Gastroesophageal sphincter (tissue), 4 donors: Measurements from ENCODE around the gene TFG. TPM values are rescaled to one million over a fixed set of nuclear protein-coding genes. Genes with fewer than 3 reads are reported as not detected.

ENCODE experiments used
- ATAC-seq: fragments of 150-250 bp; one replicate; pipeline ENCODE4 v1.9.1; 2016; ENCODE audit warnings: mild to moderate bottlenecking, moderate library complexity
- H3K27ac ChIP-seq, 4 donors: fragments of 200-600 bp; sonication (generic) in 3 of 4; 1 replicate in 3 of 4; 2 replicates in 1 of 4; pipeline ENCODE4 v1.5.1; 2016 to 2019
- H3K27me3 ChIP-seq: fragments of 200-600 bp; sonication (generic); one replicate; pipeline ENCODE4 v1.5.1; 2019
- H3K36me3 ChIP-seq, 2 donors: fragments of 200-600 bp; sonication (generic); one replicate each; pipeline ENCODE4 v1.5.1; 2019; ENCODE audit warnings: control low read depth in 1 of 2
- H3K4me1 ChIP-seq, 3 donors: fragments of 200-600 bp; sonication (generic); 1 replicate in 2 of 3; 2 replicates in 1 of 3; pipeline ENCODE4 v1.5.1; 2016 to 2019; ENCODE audit warnings: control low read depth in 2 of 3
- H3K4me3 ChIP-seq, 2 donors: fragments of 200-600 bp; sonication (generic); one replicate each; pipeline ENCODE4 v1.5.1; 2019; ENCODE audit warnings: mild to moderate bottlenecking in 1 of 2, moderate library complexity in 1 of 2
- H3K9me3 ChIP-seq, 3 donors: fragments of 200-600 bp; sonication (generic); one replicate each; pipeline ENCODE4 v1.5.1; 2017 to 2019; ENCODE audit warnings: control low read depth in 2 of 3
- EP300 ChIP-seq: sonication (generic); formaldehyde crosslinking; IDR thresholded peaks from one replicate; pipeline ENCODE4 v1.6.1; 2017; ENCODE audit warnings: antibody characterized with exemption, mild to moderate bottlenecking
- POLR2A ChIP-seq, 2 donors: fragments of 450-650 bp; IDR thresholded peaks; one replicate each; pipeline ENCODE4 v1.6.1; 2017; ENCODE audit warnings: antibody characterized with exemption in 2 of 2, mild to moderate bottlenecking in 2 of 2, moderate library complexity in 1 of 2
- POLR2AphosphoS5 ChIP-seq: sonication (generic); formaldehyde crosslinking; IDR thresholded peaks from one replicate; pipeline ENCODE4 v1.6.1; 2017; ENCODE audit warnings: antibody characterized with exemption
- WGBS, 2 donors: methylation state at CpG; one replicate each; pipeline ENCODE4 v1.1.5; 2018; ENCODE audit warnings: low coverage in 1 of 2; 5-methylcytosine and 5-hydroxymethylcytosine counted together
- total RNA-seq, 4 donors: library from RNA; depleted of rRNA; stranded (reverse); fragments of >200 nt; gene quantifications; one replicate each; pipeline ENCODE4 v1.1.0, GENCODE V29; 2016
- TF ChIP-seq, protein P1 (sequence below), 4 experiments: fragments of 200-600 bp in 2 of 4; fragments of 450-650 bp in 2 of 4; sonication (generic) in 1 of 4; IDR thresholded peaks; one replicate each; pipeline ENCODE4 v1.5.1; 2017 to 2019; ENCODE audit warnings: antibody characterized with exemption in 4 of 4, mild to moderate bottlenecking in 2 of 4, moderate library complexity in 2 of 4

Gene TFG
- total RNA-seq, 4 donors from 2014 or later = 61.9 to 72.7 (median 64.1) TPM

DNA sequence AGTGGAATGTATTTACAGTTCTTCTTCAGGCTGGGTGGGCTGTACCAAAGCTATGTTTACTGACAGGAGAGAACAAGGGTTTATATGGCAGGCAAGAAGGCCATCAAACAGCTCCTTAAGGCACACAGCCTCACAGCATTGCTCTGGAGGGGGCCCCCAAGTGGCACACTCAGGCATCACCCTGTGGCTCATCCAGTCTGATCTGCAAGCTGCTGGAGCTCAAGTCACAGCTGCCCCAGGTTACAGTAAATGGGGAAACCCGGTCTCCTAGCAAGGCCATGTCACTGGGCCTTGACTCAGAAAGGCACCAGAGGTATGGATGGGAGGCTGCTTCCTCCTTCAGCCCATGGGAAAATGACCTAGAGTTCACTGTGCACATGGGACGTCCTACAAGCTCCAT lies 67.5 kb downstream of the TFG start:
- ATAC-seq = no peak
- H3K27me3 ChIP-seq = no peaks in the 10 kb centered on the region
- peaks cover 0 to 63% of the 10 kb centered on the region in 2 donors for H3K36me3 ChIP-seq
- TF ChIP-seq EP300 = no peak
- TF ChIP-seq POLR2AphosphoS5 = no peak
- no peak for TF ChIP-seq POLR2A (IDR thresholded peaks at IDR 0.05)
- TF ChIP-seq, protein P1, sequence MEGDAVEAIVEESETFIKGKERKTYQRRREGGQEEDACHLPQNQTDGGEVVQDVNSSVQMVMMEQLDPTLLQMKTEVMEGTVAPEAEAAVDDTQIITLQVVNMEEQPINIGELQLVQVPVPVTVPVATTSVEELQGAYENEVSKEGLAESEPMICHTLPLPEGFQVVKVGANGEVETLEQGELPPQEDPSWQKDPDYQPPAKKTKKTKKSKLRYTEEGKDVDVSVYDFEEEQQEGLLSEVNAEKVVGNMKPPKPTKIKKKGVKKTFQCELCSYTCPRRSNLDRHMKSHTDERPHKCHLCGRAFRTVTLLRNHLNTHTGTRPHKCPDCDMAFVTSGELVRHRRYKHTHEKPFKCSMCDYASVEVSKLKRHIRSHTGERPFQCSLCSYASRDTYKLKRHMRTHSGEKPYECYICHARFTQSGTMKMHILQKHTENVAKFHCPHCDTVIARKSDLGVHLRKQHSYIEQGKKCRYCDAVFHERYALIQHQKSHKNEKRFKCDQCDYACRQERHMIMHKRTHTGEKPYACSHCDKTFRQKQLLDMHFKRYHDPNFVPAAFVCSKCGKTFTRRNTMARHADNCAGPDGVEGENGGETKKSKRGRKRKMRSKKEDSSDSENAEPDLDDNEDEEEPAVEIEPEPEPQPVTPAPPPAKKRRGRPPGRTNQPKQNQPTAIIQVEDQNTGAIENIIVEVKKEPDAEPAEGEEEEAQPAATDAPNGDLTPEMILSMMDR (IDR thresholded peaks at IDR 0.05) = no peak
- no peaks in the 10 kb centered on the region for H3K4me1 ChIP-seq
- H3K27ac ChIP-seq = no peak overlapping the region
- H3K9me3 ChIP-seq = no peaks in the 10 kb centered on the region
- WGBS, 2 donors = 56 to 89% methylated on average over 1 to 2 of the region's 2 CpGs
- no peak overlapping the region for H3K4me3 ChIP-seq

DNA sequence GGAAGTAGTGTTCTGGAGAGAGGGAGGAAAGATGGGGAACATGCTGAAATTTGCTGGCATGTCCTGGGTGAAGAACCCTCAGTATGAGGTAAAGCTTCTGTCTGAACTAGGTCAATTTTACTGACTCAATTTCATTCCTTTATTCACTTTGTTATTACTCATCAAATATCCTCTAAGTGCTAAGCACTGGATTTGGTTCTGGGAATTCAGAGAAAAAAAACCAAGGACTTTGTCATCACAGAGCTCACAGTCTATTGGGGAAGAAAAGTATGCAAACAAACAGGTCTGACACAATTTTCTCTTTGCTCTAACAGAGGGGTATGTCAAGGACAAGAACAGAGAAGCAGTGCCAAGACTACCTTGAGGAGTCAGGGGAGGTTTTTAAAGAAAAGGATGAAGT lies 68.0 kb downstream of the TFG start:
- no peak for ATAC-seq
- no peak overlapping the region for H3K27ac ChIP-seq
- H3K4me1 ChIP-seq = peaks cover 0 to 4% (median under 1%) of the 10 kb centered on the region in 3 donors
- TF ChIP-seq, protein P1 (IDR thresholded peaks at IDR 0.05) = no peak
- no peak for TF ChIP-seq POLR2A (IDR thresholded peaks at IDR 0.05)
- no peak for TF ChIP-seq EP300
- no peak for TF ChIP-seq POLR2AphosphoS5
- no peak overlapping the region for H3K4me3 ChIP-seq
- peaks cover 0 to 63% of the 10 kb centered on the region in 2 donors for H3K36me3 ChIP-seq
- H3K9me3 ChIP-seq = no peaks in the 10 kb centered on the region
- H3K27me3 ChIP-seq = no peaks in the 10 kb centered on the region

DNA sequence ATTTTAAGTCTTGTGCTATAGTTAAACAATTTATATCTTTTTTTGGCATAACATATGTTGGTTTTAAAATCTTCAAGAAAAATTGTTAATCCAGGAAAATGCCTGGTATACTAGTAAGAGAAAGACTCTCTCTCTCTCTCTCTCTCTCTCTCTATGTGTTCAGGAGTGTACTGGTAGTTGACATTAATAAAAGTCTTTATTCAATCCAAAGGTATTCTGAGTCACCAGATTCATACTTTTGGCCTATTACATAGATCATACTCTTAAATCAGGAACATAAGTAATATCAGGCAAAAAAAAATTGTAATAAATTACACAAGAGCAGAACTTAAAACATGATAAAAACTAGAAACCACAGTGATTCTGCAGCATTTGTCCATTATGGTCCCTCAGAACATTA lies 70.2 kb downstream of the TFG start:
- TF ChIP-seq EP300 (no peak), POLR2AphosphoS5 (no peak), POLR2A (IDR thresholded peaks at IDR 0.05) (no peak)
- TF ChIP-seq, protein P1 (IDR thresholded peaks at IDR 0.05) = no peak
- Histone ChIP-seq H3K4me1 (peaks cover 4 to 16% (median 6%) of the 10 kb centered on the region in 3 donors), H3K27ac (no peak overlapping the region), H3K4me3 (no peak overlapping the region), H3K9me3 (no peaks in the 10 kb centered on the region), H3K36me3 (peaks cover 0 to 49% of the 10 kb centered on the region in 2 donors), H3K27me3 (no peaks in the 10 kb centered on the region)
- no peak for ATAC-seq

DNA sequence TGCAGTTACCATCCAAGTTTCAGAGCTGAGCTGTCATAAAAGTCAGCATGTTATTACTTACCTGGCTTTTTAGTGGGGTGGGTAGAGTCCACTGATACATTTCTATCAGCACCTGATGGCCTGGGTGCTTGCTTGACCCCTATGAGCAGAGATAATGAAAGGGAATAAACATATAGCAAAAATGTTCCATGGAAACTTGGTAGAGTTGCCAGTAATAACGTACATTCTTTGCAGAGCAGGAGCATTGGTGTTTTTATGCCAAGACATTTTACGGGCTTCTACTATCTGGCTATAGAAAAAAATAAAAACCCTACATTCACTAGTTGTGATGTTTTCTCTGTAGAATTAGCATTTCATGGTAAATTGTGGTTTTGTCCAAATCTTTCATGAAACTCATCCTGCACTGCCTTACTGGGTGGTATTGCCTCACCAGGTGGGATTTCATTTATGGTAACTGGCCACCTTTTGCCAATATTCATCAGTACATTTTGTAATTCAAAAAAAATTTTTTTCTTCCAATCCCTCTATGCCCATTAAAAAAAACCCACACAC lies 70.9 kb downstream of the TFG start:
- Histone ChIP-seq H3K4me3 (no peak overlapping the region), H3K9me3 (no peaks in the 10 kb centered on the region), H3K27ac (no peak overlapping the region), H3K36me3 (peaks cover 0 to 44% of the 10 kb centered on the region in 2 donors), H3K27me3 (no peaks in the 10 kb centered on the region), H3K4me1 (peaks cover 4 to 16% (median 6%) of the 10 kb centered on the region in 3 donors)
- 65 to 94% methylated on average over 2 of the region's 2 CpGs for WGBS, 2 donors
- ATAC-seq = no peak
- TF ChIP-seq POLR2A (IDR thresholded peaks at IDR 0.05) (no peak), POLR2AphosphoS5 (no peak), EP300 (no peak)
- TF ChIP-seq, protein P1 (IDR thresholded peaks at IDR 0.05) = no peak

DNA sequence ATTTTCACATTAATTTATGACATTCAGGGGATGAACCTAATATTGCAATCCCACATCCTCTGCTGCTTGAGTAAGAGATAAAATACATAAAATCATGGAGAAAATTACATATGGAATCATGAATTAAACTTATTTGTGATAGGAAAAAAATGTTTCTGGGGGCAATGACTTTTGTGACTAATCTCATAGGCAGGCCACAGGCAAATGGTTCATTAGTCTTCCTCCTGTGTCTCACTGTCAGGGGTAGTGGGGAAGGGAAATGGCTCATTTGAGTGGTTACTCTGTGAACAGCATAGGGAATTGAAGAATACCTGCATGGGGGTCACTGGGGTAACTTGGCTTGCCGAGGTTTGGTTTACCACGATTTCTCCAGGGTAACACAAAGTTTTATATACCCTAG lies 72.0 kb downstream of the TFG start:
- 100% methylated on average over 1 to 2 of the region's 2 CpGs for WGBS, 2 donors
- H3K4me1 ChIP-seq = peaks cover 4 to 16% (median 6%) of the 10 kb centered on the region in 3 donors
- H3K27me3 ChIP-seq = no peaks in the 10 kb centered on the region
- no peak overlapping the region for H3K27ac ChIP-seq
- TF ChIP-seq POLR2AphosphoS5 (no peak), POLR2A (IDR thresholded peaks at IDR 0.05) (no peak), EP300 (no peak)
- TF ChIP-seq, protein P1 (IDR thresholded peaks at IDR 0.05) = no peak
- ATAC-seq = no peak
- no peak overlapping the region for H3K4me3 ChIP-seq
- H3K36me3 ChIP-seq = peaks cover 0 to 45% of the 10 kb centered on the region in 2 donors
- H3K9me3 ChIP-seq = peaks cover 0 to 11% (median 0%) of the 10 kb centered on the region in 3 donors
